HG02763 (cell line): ENCODE results near the gene MIDN.

Experiments
- ATAC-seq: cut with Tn5 transposase; IDR thresholded peaks from one replicate; pipeline ENCODE4 v1.9.1; 2021; ENCODE audit warnings: mild to moderate bottlenecking, moderate library complexity; ENCODE audit not compliant: unreplicated experiment

Gene MIDN

DNA sequence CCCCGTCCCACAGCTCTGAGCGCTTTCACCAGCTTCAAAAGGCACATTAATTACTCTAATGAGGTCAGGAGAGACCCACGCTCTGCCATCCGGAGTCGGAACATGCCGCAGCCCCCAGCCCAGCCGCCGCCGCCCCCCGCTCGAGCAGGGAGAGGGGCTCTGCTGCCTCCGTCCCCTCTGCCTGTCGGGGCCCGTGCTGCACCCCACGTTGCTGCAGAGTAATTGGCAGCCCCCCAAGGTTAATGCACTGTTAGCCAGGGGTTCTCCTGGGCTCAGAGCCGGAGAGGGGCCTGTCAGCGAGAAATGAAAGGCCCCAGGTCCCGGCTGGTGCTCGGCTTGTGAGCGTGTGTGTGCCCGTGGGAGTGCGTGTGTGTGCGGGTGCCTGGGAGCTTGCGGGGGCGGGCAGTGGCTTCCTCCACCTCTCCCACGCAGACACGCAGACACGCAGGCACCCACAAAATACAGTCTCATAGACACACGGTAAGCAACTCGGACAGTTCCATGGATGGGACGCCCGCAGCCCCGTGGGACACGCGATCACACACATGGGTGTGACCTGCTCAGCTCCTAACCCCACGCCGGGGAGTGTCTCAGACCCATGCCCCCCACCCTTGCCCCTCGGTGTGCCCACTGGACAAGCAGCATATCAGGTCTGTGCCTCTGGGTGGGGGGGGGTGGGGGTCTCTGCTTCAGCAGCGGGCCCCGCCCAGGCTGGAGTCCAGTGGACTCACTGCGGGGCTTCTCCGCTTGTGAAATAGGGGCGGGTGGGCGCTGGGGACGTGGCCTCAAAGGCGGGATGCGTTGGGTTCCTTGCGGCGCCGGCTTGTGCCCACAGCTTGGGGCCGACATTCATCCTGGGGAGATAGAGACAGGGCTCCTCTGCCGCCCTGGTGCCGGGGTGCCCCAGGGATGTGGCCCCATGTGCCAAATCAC is 32.5 kb downstream of the MIDN start:
- ATAC-seq: no peak

DNA sequence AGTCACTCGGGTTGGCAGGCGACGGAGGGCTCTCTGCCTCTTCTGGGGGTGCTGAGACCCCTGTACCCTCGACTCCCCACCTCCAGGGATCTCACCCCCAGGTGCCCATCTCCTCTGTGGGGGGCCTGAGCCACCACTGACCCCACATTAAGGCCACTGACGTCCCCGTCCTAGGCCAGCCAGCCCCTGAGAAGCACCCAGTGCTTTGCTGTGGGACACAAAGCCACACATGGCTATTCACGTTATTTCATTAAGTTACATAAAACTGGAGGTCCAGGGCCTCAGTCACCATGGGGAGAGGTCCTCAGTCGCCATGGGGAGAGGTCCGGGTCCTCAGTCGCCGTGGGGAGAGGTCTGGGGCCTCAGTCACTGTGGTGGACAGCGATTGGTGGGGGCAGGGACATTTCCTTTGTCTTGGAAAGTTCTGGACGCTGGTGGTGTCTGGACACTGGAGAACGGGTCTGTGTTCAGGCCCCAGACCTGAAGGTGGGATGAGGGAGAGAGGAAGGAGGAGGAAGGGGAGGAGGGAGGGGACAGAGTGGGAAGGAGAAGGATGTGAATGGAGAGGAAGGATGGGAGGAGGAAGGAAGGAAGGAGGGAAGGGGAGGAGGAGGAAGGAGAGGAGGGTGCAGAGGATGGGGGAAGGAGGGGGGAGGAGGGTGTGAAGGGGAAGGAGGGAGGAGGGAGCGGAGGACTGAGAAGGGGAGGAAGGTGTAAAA is 33.3 kb downstream of the MIDN start:
- no peak for ATAC-seq

DNA sequence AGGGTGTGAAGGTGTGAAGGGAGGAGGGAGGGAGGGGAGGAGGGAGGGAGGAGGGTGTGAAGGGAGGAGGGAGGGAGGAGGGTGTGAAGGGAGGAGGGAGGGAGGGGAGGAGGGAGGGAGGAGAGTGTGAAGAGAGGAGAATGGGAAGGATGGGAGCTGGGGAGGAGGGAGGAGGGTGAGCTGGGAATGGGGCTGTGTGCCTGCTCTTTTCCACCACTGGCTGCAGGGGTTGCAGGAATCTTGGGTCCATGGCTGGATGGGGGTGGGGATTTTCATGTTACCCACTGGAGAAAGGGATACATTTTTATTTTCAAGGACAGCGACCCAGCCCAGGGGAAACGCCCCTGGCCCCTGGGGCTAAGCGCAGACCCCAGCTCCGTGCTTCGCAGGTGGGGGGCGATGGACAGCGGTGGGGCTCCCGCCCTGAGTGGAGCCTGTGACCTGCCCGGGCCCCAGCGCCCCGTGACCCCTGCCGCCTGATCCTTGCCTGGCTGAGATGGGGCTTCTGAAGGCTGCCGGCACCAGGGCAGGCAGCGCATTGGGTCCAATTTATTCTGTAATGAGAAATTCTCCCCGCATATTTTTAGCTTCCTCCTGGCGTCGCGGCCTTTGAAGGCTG is 34.3 kb downstream of the MIDN start:
- ATAC-seq: no peak

DNA sequence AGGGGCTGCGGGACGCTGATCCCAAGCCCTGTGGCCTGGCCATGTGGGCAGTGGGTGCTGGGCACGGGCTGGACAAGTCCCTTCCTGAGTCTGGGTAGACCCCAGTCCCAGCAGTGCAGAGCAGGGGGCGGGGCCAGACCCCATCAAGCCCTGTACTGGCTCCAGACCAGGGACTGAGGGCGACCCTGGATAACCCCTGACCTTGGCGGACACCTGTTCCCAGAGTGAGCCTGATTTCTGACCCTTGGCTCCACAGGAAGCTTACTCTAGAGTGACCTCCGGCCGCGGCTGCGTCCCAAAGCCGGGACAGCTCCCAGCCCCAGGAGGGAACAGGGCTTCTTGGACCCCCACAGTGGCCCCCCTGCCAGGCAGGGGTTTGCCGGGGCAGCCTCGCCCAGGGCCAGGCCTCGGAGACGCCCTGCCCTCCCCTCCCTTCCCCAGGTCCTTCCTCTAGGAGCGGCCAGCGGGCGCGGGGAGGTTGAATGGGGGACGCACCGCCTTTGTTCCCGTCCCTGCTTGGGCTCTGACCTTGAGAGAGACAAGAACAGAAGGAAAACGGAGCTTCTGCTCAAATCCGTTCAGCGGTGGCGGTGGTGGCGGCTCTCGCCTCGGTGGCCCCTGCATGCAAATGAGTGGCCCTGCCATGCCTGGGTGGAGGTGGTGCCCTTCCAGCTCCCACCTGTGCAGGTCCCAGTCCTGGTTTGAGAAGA is 35.0 kb downstream of the MIDN start:
- ATAC-seq: no peak

DNA sequence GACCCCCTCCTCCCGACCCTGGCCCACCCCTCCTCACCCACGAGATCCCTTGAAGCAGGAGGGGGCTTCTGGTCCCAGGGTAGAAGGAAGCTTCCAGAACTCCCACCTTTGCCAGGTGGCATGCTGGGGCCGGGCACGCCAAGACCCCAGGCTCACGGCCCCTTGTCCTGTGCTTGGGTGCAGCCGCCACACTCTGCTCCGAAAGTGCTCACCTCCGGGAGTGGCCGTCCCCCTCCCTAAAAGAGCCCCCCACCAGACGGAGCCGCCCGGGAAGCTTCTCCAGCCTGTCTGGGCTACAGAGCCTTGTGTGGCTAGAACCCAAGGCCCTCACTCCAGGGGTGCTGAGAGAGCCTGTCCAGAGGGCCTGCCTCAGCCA is 35.5 kb downstream of the MIDN start:
- no peak for ATAC-seq

DNA sequence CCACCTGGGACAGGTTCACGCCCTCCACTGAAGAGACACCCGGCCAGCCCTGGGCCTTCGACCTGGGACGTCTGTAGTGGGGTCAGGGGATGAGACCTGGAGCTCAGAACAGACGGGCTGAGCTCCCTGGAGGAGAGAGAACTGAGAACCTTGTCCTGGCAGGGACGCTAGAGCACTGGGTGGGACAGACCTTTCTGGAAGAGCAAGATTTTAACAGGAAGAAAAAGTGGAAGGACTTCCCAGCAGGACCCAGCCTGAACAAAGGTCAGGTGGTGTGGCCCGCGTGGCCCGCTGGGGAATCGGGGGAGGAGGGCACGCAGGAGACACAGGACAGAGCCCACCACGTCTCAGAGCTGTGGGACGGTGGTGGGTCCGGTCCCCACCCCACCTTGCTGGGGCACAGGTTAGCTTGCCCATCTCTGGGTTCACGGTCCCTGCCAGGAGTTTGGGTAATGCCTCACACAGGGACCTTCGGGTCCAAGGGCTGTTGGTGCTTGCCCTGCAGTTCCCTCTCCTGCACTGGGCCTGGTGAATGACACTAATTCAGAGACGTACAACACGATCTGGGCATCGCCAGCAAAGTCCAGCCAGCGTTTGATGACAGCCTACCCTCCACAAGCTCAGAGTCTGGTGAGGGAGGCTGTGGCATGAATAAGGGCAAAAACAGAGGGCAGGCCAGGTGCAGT is 36.1 kb downstream of the MIDN start:
- no peak for ATAC-seq

DNA sequence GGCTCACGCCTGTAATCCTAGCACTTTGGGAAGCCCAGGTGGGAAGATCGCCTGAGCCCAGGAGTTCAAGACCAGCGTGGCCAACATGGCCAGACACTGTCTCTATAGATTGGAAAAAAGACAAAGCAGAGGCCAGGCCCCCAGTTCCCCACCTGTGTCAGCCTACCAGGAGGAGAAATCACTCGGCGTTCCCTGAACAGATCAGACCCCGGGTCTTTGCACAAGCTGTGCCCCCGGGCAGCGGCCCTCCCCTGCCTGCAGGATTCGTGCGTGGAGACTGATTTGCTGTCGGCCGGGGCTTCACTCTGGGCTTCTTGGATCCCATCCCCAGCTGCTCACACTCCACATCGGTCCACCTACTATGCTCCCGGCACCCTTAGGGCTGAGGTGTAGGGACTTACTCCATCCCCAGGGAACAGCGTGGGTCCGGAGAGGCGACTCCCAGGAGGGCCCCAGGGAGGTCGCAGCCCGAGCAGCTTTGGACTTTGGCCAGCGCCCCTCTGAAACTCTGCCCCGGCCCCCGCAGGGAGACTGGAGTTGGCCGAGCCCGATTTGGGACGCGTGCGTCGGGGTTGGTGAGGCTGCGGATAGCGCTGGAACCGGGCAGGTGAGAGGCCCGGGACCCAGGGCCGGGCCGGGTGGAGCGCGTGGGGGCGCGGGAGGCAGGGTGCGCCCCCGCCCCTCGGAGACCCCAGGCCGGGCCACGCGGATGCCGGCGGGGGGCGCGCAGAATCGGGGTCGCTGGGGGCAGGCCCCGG is 36.8 kb downstream of the MIDN start:
- no peak for ATAC-seq

DNA sequence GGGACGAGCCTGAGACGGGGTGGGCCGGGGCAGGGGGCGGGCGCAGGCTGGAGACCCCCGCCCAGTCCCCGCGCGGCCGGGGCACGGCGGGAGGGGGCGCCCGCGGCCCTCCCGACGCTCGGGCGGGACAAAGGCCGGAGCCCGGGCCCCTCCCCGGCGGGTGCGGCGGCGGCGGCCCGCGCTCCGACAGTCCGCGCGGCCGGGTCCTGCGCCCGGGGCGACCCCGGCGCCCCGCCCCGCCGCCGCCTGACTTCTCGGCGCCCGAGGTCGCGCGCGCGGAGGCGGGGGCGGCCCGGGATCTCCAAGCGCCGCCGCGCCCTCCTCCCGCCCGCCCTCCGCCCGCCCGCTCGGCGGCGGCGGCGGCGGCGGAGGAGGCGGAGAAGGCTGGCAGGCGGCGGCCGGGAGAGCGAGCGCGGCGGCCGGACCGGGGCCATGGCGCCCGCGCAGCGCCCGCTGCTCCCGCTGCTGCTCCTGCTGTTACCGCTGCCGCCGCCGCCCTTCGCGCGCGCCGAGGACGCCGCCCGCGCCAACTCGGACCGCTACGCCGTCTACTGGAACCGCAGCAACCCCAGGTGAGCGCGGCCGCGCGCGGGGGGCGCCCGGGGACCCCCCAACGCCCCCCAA is 37.5 kb downstream of the MIDN start, which contains the start of gene EFNA2:
Gene EFNA2 (plus strand): TSS at position 137 of the 624 bp plus-strand sequence. CDS start 296 bp downstream, at position 433.
- ATAC-seq: no peak

DNA sequence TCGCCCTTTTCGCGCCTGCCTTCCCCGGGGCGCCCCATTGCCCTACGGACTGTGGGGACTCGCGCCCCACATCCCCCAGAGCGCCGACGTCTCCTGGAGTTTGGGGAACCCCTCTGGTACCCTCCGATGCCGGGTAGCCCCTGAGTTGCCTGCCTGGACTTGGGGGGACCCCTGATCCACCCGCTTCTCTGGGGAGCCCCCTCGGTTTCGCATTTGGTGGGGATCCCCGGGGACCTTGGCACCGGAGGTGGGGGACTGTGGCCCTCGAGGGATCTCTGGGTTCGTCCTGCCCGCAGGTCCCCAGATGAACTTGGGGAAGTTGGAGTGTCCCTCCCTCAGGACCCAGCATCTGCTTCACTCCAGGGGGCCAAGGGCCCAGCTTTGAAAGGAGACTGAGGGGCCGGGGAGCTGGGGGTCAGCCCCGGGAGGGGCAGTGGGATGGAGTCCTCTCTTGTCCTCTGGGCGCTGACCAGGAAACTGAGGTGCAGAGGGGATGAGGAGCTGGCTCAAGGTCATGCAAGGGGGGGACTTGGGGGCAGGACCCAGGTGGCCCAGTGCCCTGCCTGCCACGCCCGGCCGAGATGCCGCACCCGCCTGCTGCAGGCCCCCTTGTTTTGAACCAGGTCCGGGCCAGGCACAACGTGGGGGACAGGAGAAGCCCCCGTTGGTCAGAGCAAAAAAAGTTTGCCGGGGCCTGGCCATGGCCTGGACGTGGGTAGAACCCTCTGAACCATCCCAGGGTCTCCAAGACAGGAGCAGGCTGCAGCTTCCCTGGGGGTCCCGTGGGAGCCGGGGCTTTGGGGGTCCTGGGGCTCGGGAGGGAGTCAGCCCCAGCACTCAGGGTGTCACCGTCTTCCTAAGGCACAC is 38.3 kb downstream of the MIDN start:
- no peak for ATAC-seq

DNA sequence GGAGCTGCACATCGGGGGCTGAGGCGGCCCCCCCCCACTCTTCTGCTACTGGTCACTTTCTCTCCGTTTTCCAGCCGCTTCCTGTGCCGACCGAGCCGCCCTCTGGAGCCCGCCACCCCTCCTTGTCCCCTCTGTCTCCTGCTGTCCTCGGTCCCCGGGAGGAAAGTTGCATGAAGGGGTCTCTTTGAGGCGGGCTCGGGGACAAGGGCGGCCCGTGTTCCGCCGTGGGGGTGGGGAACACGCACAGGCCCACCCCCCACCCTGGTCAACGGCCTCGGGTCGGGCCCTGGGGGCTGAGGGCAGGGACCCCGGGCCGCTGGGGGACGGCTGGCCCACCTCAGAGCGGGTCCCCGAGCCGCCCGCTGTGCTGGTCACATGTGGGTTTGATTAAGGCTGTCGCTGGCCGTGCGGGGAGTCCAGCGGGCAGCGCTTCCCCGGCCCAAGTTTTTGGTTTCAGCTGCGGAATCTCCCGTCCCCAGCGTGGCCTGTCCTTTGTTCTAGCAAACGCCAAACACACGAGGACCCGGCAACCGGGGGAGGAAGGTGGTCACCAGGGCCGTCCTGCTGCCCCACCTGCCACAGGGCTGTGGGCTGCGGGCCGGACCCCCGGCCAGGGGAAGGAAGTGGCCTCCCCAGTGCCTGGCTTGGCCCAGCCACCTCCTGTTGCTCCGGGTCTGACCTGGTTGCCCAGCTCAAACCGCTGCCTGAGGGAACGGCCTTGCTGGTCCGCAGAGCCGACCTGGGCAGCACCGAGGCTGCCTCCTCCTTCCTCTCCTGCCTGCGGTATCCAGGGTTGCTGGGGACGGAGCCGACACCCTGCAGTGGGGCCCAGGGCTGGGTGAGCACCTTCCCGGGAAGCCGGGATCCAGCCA is 39.2 kb downstream of the MIDN start:
- no peak for ATAC-seq

DNA sequence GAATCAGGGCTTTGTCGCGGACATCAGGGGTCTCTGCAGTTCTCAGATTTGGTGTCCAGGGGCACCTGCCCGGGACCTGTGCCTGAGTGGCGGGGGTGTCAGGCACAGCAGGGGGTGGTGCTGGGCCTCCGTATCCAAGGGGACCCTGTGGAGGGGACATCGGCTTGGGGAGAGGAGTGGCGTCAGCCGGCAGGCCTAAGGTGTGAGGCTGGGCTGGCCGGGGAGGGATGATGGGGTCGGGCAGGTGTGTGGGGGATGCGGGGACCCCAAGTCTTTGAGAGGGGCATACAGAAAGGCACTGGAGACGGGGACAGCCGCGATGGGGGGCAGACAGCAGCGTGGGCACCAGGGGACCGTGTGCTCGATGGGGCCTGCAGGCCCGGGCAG is 39.8 kb downstream of the MIDN start:
- no peak for ATAC-seq

DNA sequence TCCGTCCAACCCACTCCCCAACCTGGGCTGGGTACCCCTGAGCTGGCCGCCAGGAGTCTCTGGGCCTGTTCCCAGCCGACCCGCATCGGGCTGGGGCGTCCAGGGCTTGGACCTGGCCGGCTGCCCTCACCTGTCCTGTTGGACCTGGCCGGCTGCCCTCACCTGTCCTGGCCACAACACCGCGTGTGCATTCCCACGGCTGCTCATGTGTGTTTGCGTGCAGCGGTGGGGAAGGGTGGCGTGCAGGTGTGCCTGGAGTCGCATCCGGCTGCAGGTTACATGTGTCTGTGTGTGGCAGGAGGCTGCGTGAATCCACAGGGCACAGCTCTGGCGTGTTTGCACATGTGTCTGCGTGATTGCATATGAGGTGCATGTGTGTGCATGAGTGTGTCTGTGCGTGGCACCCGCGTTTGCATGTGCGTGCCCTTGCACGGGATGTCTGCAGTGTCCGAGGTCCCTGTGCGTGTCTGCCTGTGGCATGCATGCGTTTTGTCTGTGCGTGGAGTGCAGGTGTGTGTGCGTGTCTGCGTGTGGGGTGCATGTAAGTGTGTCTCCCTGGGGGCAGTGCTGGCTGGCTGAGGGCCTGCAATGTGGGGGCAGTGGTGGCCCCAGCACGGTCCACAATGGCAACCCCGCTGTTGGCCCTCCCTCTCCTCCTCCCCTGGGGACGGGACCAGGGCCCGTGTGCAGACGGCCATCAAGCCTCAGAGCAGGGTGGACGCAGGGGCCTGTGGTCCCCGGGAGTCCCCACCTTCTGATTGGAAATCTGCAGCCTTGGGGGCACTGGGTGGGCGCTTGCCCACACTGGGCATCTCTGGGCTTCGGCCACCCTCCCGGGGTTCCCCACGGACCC is 40.7 kb downstream of the MIDN start:
- ATAC-seq: no peak

DNA sequence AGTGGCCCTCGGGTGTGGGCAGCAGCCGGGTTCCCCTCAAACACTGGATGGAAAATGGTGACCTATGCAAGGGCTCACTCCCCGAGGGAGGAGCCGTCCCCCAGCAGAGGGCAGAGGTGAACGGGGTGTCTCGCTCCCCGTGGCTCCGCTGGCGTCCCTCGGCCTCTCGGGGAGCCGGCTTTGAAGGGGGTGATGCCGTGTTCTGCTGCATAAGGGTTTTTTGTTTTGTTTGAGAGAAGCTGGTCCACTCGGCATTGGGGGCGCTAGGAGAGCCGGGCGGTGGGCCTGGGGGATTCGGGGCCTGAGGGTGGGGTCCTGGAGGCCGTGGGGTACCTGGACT is 41.3 kb downstream of the MIDN start:
- ATAC-seq: no peak

DNA sequence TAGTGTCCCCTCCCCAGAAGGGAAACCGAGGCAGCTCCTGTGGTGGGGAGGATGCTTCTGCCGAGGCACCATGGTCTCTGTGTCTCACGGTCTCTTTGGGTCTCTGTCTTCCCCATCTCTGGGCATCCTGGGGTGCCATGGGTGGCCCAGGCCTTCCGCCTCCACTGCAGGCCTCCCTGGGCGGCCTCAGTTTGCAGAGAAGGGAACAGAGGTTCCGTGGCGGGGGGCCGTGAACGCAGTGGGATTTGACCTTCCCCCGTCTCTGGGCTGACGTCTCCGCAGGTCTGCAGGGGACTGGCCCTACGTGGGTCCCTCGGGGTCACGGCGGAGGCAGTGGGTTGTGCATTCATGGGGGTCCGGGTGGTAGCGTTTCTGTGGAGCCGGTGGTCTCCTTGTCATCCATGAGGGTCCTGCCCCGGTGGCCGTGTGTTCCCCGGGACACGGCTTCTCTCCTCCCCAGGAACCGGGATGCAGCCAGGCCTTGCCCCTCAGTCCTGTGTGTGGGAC is 41.9 kb downstream of the MIDN start:
- ATAC-seq: no peak

DNA sequence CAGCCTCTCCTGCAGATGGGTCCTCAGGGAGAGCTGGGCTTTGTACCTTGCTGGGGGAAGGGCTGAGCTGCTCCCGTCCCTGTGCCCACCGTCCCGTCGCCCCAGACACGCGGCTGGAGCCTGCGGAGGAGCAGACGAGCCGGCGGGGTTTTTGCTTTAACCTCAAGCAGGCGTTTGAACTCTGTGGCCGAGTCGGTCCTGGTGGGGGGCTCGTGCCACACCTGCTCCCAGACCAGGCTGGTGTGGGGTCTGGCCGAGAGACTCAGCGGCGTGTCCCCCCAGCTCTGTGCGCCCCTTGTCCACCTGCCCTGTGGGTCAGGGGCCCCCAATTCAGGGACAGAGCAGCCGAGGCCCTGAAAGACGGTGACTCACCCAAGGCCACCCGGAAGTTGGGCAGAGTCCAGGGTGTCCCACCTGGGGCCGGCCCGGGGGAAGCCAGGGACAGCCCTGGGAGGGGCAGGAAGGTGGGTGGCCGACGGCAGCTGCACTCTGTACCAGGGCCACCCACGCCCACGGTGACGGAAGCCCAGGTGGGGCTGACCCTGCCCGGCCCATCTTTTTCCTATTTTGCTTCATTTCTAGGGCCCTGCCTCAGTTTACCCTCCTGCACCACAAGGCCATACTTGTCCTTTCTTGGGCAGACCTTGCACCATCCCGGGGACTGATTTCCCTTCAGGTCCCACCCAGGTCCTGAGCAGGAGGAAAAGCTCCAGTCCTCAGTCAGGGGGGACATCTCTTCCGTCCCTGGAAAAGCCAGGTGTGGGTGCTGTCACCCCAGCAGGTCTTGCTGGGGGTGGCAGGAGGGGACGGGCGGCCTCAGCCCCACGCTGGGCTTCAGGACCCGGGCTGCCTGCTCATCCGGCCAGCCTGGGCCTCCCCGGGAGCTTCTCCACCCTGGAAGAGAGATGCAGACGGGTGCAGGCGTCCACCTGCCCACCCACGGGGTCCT is 42.6 kb downstream of the MIDN start:
- no peak for ATAC-seq
